PC-9 (cell line): ENCODE results near the gene ARHGEF12. TPM values are rescaled to one million over a fixed set of nuclear protein-coding genes. Genes with fewer than 3 reads are reported as not detected.

Experiments
- BruUV-seq: library from RNA; stranded (reverse); fragments of 400-500 nt; replicated peaks from 2 replicates; lab custom pipeline; 2021; lab: Mats Ljungman, UMichigan
- CTCF ChIA-PET: fragments of 300-600 bp; sonication (Branson Sonifier 250); formaldehyde crosslinking; loops from one replicate; lab custom pipeline; 2022; ENCODE audit warnings: antibody characterized with exemption; lab: Charles Lee
- POLR2A ChIA-PET: fragments of 300-600 bp; sonication (Branson Sonifier 250); formaldehyde crosslinking; loops from one replicate; lab custom pipeline; 2022; ENCODE audit warnings: antibody characterized with exemption; ENCODE audit not compliant: unreplicated experiment; lab: Charles Lee
- DNase-seq, 2 experiments: peaks; one replicate each; pipeline versions ENCODE4 v3.0.0 to v3.0.0-alpha.2; 2015 to 2022; ENCODE audit warnings: mixed read lengths in 1 of 2
- H2AFZ ChIP-seq: fragments of 200-600 bp; sonication (generic); 2 replicates; pipeline ENCODE4 v1.8.1; 2017; ENCODE audit warnings: antibody characterized with exemption
- H3F3A ChIP-seq: fragments of 200-600 bp; sonication (generic); 2 replicates; pipeline ENCODE4 v1.8.1; 2017; ENCODE audit warnings: antibody characterized with exemption, mild to moderate bottlenecking, low read depth; ENCODE audit not compliant: insufficient read depth
- H3K27ac ChIP-seq: fragments of 200-600 bp; sonication (generic); 2 replicates; pipeline ENCODE4 v1.6.1; 2016; ENCODE audit warnings: mixed run types
- H3K27me3 ChIP-seq: fragments of 200-600 bp; sonication (generic); 2 replicates; pipeline ENCODE4 v1.6.1; 2016; ENCODE audit warnings: low read depth, mixed run types; ENCODE audit not compliant: insufficient read depth
- H3K36me3 ChIP-seq: fragments of 200-600 bp; sonication (generic); 2 replicates; pipeline ENCODE4 v1.6.1; 2016; ENCODE audit warnings: low read depth, mixed run types
- H3K4me1 ChIP-seq: fragments of 200-600 bp; sonication (generic); replicated peaks from 2 replicates; pipeline ENCODE4 v1.6.1; 2016; ENCODE audit warnings: mixed run types; ENCODE audit not compliant: insufficient read depth
- H3K4me2 ChIP-seq: fragments of 200-600 bp; sonication (generic); 2 replicates; pipeline ENCODE4 v1.6.1; 2017; ENCODE audit warnings: mixed run types
- H3K4me3 ChIP-seq: fragments of 200-600 bp; sonication (generic); 2 replicates; pipeline ENCODE4 v1.6.1; 2016; ENCODE audit warnings: mixed run types
- H3K79me2 ChIP-seq: fragments of 200-600 bp; sonication (generic); 2 replicates; pipeline ENCODE4 v1.6.1; 2017; ENCODE audit warnings: low read depth, mixed run types
- H3K9me2 ChIP-seq: fragments of 200-600 bp; sonication (generic); 2 replicates; pipeline ENCODE4 v1.8.1; 2017; ENCODE audit warnings: mild to moderate bottlenecking; ENCODE audit not compliant: insufficient read depth
- H3K9me3 ChIP-seq: fragments of 200-600 bp; sonication (generic); 2 replicates; pipeline ENCODE4 v1.8.1; 2016; ENCODE audit warnings: low read depth; ENCODE audit not compliant: insufficient read depth
- H4K20me1 ChIP-seq: fragments of 200-600 bp; sonication (generic); 2 replicates; pipeline ENCODE4 v1.8.1; 2017; ENCODE audit not compliant: insufficient read depth
- EZH2 ChIP-seq: fragments of 200-600 bp; sonication (generic); IDR thresholded peaks from 2 replicates; pipeline ENCODE4 v1.8.0; 2017; ENCODE audit warnings: antibody characterized with exemption, low read depth
- intact Hi-C: fragments of 100-400 bp; cut with micrococcal nuclease; formaldehyde crosslinking; loops from one replicate; pipeline ENCODE4 v1.10.0; 2022; ENCODE audit not compliant: unreplicated experiment
- total RNA-seq: library from RNA; stranded (reverse); gene quantifications from 2 replicates; pipeline ENCODE4 v1.2.3, GENCODE V29; 2021
- TF ChIP-seq, protein P1 (sequence below): fragments of 200-600 bp; sonication (generic); conservative IDR thresholded peaks from 2 replicates; pipeline ENCODE4 v1.6.1; 2017; ENCODE audit warnings: mixed run types, antibody characterized with exemption, mild to moderate bottlenecking, moderate library complexity

ARHGEF12 gene
- total RNA-seq, 1 experiment from 2014 or later: 76.5 TPM

DNA sequence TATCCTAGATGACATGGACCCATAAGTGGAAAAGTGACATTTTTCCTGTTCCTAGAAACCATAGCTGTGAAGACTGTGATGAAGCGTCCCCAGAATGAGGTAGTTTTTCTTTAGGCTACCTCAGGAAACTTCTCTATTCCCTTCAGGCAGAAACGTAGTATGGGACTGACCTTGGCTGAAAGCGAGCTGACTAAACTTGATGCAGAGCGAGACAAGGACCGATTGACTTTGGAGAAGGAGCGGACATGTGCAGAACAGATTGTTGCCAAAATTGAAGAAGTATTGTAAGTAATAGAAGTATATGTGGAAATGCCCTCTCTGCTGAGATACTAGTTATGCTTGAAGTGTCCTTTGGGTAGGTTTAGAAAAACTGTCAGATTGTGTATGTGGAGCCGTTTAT, 110.6 kb downstream of the ARHGEF12 start:
- Histone ChIP-seq H3K4me3 (no peak overlapping the region), H3K9me3 (no peaks in the 10 kb centered on the region), H3K27me3 (no peaks in the 10 kb centered on the region), H4K20me1 (no peaks in the 10 kb centered on the region), H3K9me2 (no peaks in the 10 kb centered on the region), H3K79me2 (no peaks in the 10 kb centered on the region), H3K27ac (no peak overlapping the region), H2AFZ (no peak overlapping the region), H3K36me3 (peaks cover 35% of the 10 kb centered on the region), H3K4me1 (no peaks in the 10 kb centered on the region), H3K4me2 (no peak overlapping the region), H3F3A (0 out of 2 replicates have a peak, but pooled peaks cover 7% of the 10 kb centered on the region)
- no peak for TF ChIP-seq EZH2
- TF ChIP-seq, protein P1, sequence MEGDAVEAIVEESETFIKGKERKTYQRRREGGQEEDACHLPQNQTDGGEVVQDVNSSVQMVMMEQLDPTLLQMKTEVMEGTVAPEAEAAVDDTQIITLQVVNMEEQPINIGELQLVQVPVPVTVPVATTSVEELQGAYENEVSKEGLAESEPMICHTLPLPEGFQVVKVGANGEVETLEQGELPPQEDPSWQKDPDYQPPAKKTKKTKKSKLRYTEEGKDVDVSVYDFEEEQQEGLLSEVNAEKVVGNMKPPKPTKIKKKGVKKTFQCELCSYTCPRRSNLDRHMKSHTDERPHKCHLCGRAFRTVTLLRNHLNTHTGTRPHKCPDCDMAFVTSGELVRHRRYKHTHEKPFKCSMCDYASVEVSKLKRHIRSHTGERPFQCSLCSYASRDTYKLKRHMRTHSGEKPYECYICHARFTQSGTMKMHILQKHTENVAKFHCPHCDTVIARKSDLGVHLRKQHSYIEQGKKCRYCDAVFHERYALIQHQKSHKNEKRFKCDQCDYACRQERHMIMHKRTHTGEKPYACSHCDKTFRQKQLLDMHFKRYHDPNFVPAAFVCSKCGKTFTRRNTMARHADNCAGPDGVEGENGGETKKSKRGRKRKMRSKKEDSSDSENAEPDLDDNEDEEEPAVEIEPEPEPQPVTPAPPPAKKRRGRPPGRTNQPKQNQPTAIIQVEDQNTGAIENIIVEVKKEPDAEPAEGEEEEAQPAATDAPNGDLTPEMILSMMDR: no peak
- intact Hi-C loops: no loop called here
- DNase-seq: no peak
- CTCF ChIA-PET: no interaction called here
- POLR2A ChIA-PET: interaction anchor here (0.6 kb wide), 1 partner anchor 114 kb away, joined by 10 read pairs; no protein-coding TSS in a partner anchor
- no TSS peak for BruUV-seq

DNA sequence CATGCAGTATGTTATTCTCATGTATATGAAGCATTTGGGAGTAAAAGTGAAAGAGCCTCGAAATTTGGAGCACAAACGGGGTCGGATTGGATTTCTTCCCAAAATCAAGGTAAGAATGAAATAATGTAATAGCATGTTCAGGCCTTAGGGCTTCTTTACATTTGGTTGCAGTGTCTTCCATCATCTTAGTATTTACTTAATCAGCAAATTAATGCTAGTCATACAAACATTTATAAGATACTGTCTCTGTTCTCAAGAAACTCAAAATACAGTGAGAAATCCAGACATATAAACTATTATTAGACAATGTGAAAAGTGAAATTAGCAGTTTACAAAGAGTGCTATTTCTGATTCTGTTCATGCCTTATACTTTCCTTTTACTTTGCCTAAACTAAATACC, 112.0 kb downstream of the ARHGEF12 start:
- TF ChIP-seq, protein P1: no peak
- TF ChIP-seq EZH2: no peak
- no TSS peak for BruUV-seq
- H3K36me3 ChIP-seq: peaks cover 33% of the 10 kb centered on the region
- DNase-seq: no peak
- H2AFZ ChIP-seq: no peak overlapping the region
- ChIA-PET CTCF (no interaction called here), POLR2A (no interaction called here)
- H3K4me3 ChIP-seq: no peak overlapping the region
- no peak overlapping the region for H3K27ac ChIP-seq
- H3K27me3 ChIP-seq: no peaks in the 10 kb centered on the region
- H3K4me2 ChIP-seq: no peak overlapping the region
- no peaks in the 10 kb centered on the region for H3K79me2 ChIP-seq
- H3K4me1 ChIP-seq: no peaks in the 10 kb centered on the region
- H3F3A ChIP-seq: 0 out of 2 replicates have a peak, but pooled peaks cover 7% of the 10 kb centered on the region
- no peaks in the 10 kb centered on the region for H3K9me2 ChIP-seq
- intact Hi-C loops: no loop called here
- no peaks in the 10 kb centered on the region for H4K20me1 ChIP-seq
- no peaks in the 10 kb centered on the region for H3K9me3 ChIP-seq

DNA sequence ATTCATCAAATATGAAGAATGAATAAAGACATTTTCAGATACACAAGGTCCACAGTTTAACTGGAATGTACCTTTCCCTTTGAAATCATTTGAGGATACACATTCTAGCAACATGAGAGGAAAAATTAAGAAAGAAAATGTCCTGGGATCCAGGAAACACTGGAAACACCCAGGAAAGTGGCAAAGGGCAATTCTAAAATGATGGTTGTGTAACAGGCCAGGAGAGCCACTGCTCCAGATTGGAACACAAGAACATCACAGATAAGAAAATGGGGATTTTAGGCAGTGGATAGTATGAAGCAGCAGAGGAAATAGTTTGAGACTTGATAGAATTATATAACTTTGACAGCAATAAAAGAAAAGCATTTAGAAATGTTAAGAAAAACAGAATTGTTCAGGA, 119.3 kb downstream of the ARHGEF12 start:
- no peak overlapping the region for H3K4me2 ChIP-seq
- no peaks in the 10 kb centered on the region for H3K9me3 ChIP-seq
- H3K4me3 ChIP-seq: no peak overlapping the region
- intact Hi-C loops: no loop called here
- H3K9me2 ChIP-seq: no peaks in the 10 kb centered on the region
- no peak for DNase-seq
- H3F3A ChIP-seq: no peaks in the 10 kb centered on the region
- no peaks in the 10 kb centered on the region for H3K27me3 ChIP-seq
- H2AFZ ChIP-seq: no peak overlapping the region
- ChIA-PET POLR2A (no interaction called here), CTCF (no interaction called here)
- no peaks in the 10 kb centered on the region for H4K20me1 ChIP-seq
- no peak overlapping the region for H3K27ac ChIP-seq
- H3K79me2 ChIP-seq: no peaks in the 10 kb centered on the region
- no TSS peak for BruUV-seq
- H3K36me3 ChIP-seq: peaks cover 35% of the 10 kb centered on the region
- no peak for TF ChIP-seq EZH2
- TF ChIP-seq, protein P1: no peak
- H3K4me1 ChIP-seq: no peaks in the 10 kb centered on the region
